ENCODE data around the gene SPRED1. TPM values are rescaled to one million over a fixed set of nuclear protein-coding genes. Genes with fewer than 3 reads are reported as not detected.

SPRED1 gene
- total RNA-seq, 1 donor from 2014 or later = 16.3 TPM

GRCh38 chr15:38373016-38373415 is 120.4 kb downstream of the SPRED1 start:
- no peak for TF ChIP-seq CTCF (IDR thresholded peaks at IDR 0.05; ENCODE audit: insufficient read depth, low read length, severe bottlenecking)
- DNase-seq (ENCODE audit: low read depth) (no peak), FAIRE-seq (no peak)
- Histone ChIP-seq H3K36me3 (ENCODE audit: control insufficient read depth, insufficient read depth, low read length) (no peaks in the 10 kb centered on the region), H3K4me3 (ENCODE audit: low read depth, low read length) (no peak overlapping the region), H3K27me3 (ENCODE audit: control insufficient read depth, insufficient read depth, low read length) (no peaks in the 10 kb centered on the region)

DNA sequence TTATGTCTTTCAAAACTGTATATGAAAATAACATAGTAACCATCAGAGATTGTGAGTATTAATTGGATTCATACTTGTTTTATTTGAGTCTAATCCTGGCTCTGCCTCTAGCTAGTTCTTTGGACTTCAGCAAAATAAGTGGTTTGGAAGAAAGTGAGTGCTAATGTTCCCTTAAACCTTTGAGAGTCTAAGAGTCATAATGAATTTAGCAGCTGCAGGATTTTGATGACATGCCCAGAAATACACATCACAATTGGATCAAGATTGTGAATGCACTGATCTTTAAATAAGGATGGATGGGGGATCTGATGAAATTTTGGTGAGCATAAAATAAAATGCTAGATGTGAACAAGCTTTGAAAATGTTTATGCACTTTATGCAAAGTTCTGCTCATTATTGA is 121.4 kb downstream of the SPRED1 start:
- FAIRE-seq = no peak
- H3K36me3 ChIP-seq (ENCODE audit: control insufficient read depth, insufficient read depth, low read length) = no peaks in the 10 kb centered on the region
- no peak for DNase-seq (ENCODE audit: low read depth)
- H3K4me3 ChIP-seq (ENCODE audit: low read depth, low read length) = no peak overlapping the region
- no peaks in the 10 kb centered on the region for H3K27me3 ChIP-seq (ENCODE audit: control insufficient read depth, insufficient read depth, low read length)
- TF ChIP-seq CTCF (IDR thresholded peaks at IDR 0.05; ENCODE audit: insufficient read depth, low read length, severe bottlenecking) = no peak

GRCh38 chr15:38374556-38374955 is 121.9 kb downstream of the SPRED1 start:
- Histone ChIP-seq H3K4me3 (ENCODE audit: low read depth, low read length) (no peak overlapping the region), H3K27me3 (ENCODE audit: control insufficient read depth, insufficient read depth, low read length) (no peaks in the 10 kb centered on the region), H3K36me3 (ENCODE audit: control insufficient read depth, insufficient read depth, low read length) (no peaks in the 10 kb centered on the region)
- TF ChIP-seq CTCF (IDR thresholded peaks at IDR 0.05; ENCODE audit: insufficient read depth, low read length, severe bottlenecking) = no peak
- FAIRE-seq (no peak), DNase-seq (ENCODE audit: low read depth) (no peak)

DNA sequence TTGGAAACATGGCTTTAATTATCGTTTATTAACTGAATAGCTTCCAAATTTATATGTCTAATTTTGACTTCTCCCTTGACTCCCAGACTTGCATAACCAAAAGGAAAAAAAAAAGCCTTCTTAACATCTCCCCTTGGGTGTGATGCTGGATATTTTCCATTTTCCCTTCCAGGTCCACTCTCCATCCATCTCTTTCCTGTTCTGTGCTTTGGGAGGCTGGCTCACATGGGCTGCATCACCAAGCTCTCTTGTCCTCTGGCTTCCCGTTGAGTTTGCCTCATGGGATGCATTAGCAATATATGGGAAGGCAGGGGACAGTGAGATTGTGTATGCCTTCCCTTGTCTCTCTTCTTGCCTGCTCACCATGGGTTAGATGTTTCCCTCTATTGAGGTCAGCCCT is 123.4 kb downstream of the SPRED1 start:
- no peaks in the 10 kb centered on the region for H3K36me3 ChIP-seq (ENCODE audit: control insufficient read depth, insufficient read depth, low read length)

GRCh38 chr15:38377636-38378035 is 125.0 kb downstream of the SPRED1 start:
- Histone ChIP-seq H3K4me3 (ENCODE audit: low read depth, low read length) (no peak overlapping the region), H3K27me3 (ENCODE audit: control insufficient read depth, insufficient read depth, low read length) (no peaks in the 10 kb centered on the region), H3K36me3 (ENCODE audit: control insufficient read depth, insufficient read depth, low read length) (no peaks in the 10 kb centered on the region)
- DNase-seq (ENCODE audit: low read depth) = no peak
- FAIRE-seq = no peak
- no peak for TF ChIP-seq CTCF (IDR thresholded peaks at IDR 0.05; ENCODE audit: insufficient read depth, low read length, severe bottlenecking)

More for the DNA sequence above, 123.4 kb downstream of the SPRED1 start:
- peak; percentile 32 for FAIRE-seq
- TF ChIP-seq CTCF (IDR thresholded peaks at IDR 0.05; ENCODE audit: insufficient read depth, low read length, severe bottlenecking) = no peak
- DNase-seq (ENCODE audit: low read depth) = no peak
- Histone ChIP-seq H3K4me3 (ENCODE audit: low read depth, low read length) (no peak overlapping the region), H3K27me3 (ENCODE audit: control insufficient read depth, insufficient read depth, low read length) (no peaks in the 10 kb centered on the region)

DNA sequence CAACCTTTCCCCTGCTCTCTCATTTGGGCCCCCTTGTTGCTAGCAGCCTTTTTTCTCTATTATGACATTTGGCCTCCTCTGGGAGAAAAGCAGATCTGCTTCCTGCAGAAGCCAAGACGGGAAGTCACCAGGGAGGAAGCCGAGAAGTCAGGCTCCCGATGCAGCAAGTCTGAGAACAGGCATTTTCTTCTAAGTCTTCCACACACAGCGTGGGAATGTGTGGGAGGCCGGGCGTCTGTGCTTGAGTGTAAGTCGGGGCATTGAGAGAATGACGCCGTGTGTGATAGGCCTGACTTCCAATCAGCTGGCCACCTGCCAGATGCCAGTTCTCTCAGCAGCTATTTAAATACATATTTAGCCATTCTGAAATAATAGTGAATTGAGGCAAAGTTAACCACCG is 125.5 kb downstream of the SPRED1 start:
- FAIRE-seq (no peak), DNase-seq (ENCODE audit: low read depth) (no peak)
- H3K4me3 ChIP-seq (ENCODE audit: low read depth, low read length) = no peak overlapping the region
- no peaks in the 10 kb centered on the region for H3K36me3 ChIP-seq (ENCODE audit: control insufficient read depth, insufficient read depth, low read length)
- H3K27me3 ChIP-seq (ENCODE audit: control insufficient read depth, insufficient read depth, low read length) = no peaks in the 10 kb centered on the region
- TF ChIP-seq CTCF (IDR thresholded peaks at IDR 0.05; ENCODE audit: insufficient read depth, low read length, severe bottlenecking) = no peak

Data from bronchial epithelial cell (primary cell).